HuH-7 (cell line): ENCODE measurements around the gene ANKRD13C.

ENCODE experiments used
- DNase-seq: peaks from one replicate; pipeline ENCODE4 v3.0.0; 2011; ENCODE audit warnings: low spot score

ANKRD13C gene

DNA sequence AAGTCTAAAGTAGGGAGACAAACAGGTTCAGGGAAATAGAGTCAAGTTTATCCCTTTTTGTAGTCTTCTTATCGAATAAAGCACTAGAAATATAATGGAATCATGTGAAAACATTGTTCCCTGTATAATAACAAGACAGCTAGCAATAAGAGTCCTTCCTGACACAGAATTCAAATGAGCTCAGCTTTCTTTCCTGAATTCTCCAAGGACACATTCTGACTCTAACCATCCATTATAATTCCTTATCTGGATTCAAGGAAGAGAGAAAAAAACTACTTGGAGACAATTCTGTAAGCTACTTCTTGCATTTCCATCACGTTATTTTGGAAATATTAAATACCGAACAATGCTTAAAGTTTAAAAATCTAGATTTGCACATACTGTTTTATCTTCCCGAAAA is 58.8 kb downstream of the ANKRD13C start:
- DNase-seq, result no peak

DNA sequence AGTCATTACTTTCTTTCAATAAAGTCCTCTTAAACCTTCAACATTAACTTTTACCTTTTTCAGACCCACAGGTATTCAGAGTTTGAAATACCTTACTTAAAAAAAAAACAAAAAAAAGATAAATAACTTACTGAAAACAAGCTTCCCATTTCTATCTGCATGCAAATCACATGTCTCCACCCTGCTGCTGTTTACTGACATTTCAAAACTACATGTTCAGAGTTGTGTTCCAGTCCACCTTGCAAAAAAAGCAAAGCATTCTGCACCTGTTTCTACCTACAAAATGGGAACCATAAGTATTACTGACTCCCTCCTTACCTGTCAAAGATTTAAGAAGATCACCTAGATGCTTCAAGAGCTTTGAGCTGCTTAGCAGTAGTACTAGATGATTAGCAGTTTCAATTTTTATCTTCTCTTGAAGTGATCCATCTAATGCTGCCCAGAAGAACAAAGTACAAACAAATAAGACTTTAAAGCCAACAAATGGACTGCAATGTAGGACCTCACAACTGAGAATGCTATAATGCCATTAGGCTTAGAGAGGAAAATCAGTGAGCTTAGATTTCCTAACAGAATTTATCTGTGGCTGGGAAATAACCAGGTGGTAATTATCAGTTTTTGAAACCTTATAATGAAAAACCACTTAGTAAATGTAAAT is 61.2 kb downstream of the ANKRD13C start:
- no peak for DNase-seq

DNA sequence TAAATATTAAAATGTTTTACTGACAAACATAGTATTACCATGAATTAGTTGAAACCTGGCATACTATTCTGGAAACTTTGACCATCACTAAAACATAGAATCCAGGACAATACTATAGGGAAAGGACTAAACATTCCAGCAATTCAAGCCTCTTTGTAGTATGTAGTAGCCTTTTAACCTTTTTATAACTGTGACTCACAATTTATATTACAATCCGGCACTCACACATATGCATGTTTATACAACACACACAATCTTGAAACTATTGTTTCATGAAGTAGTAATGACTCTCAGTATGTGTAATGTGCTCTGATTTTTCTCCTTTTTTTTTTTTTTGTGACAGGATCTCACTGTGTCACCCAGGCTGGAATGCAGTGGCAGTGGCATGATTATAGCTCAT is 64.3 kb downstream of the ANKRD13C start:
- no peak for DNase-seq

DNA sequence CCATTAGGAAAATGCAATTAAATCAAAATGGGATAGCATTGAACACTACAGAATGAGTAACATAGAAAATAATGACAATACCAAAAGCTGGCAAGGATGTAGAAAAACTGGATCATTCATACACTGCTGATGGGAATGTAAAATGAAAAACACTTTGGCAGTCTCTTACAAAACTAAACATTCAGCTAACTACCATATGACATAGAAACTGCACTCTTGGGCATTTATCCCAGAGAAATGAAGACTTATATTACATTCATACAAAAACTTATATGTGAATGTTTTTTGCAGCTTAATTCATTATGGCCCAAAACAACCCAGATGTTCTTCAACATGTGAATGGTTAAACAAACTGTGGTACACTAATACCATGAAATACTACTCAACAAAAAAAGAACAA is 66.4 kb downstream of the ANKRD13C start:
- no peak for DNase-seq

DNA sequence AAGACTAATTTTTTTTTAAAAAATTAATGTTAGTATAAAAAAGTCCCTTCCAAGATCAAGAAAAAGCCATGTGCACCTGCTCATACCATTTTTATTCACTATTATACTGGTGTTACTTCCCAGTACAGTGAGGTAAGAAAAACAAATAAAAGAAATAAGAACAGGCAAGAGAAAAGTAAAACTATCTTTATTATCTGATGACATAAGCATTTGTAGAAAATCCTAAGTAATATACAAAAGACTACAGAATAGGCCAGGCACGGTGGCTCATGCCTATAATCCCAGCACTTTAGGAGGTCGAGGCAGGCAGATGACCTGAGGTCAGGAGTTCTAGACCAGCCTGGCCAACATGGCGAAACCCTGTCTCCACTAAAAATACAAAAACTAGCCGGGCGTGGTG is 68.1 kb downstream of the ANKRD13C start:
- no peak for DNase-seq

DNA sequence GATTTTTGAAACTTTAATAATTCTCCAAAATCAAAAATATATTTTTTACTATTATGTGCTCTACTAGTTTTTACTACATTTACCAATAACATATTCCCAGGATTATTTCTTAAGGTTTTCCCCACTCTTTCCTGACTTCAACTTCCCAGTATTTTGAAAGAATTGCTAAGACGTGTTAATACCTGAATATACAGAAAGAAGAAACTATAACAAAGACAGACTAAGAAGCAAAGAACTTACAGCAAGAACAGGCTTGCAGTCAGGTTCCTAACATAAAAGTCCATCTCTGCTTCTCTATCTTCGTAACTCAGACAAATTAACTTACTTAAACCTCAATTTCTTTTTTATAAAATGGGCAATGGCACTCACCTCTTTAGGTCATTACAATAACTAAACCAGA is 70.2 kb downstream of the ANKRD13C start:
- DNase-seq, result no peak

DNA sequence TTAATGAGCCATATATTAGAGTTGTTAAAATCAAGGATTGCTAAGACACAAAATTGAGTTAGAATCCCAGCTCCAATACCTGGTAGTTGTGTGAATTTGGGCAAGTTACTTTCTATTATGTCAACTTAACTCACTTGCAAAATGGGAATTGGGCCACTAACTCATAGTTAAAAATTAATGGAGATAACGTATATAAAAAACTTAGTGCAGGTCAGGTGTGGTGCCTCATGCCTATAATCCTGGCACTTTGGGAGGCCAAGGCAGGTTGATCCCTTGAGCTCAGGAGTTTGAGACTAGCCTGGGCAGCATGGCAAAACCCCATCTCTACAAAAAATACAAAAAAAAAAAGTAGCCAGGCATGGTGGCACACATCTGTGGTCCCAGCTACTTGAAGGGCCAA is 75.8 kb downstream of the ANKRD13C start:
- DNase-seq, result no peak

DNA sequence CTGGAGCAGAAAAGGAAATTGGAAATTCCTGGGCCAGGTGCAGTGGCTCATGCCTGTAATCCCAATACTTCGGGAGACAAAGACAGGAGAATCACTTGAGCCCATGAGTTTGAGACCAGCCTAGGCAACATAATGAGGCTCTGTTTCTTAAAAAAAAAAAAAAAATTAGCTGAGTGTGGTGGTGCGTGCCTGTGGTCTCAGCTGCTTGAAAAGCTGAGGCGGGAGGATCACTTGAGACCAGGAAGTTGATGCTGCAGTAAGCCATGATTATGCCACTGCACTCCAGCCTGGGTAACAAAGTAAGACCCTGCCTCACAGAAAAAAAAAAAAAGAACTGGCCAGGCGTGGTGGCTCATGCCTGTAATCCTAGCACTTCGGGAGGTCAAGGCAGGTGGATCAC is 76.6 kb downstream of the ANKRD13C start:
- DNase-seq, result no peak

DNA sequence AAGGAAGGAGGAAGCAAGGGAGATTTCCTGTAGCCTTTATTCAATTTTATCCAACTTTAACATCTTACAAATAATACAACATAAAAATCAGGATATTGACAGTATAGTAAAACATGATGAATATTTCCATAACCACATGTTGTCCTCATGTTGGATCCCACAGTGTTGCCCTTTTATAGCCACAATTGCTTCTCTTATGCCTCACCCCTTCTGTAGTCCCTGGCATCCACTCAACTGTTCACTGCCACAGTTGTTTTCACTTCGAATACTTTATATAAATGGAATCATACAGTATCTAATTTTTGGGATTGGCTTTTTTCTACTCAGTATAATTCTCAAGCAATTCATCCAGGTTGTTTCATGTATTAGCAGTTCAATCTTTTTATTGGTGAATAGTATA is 88.6 kb downstream of the ANKRD13C start:
- no peak for DNase-seq

DNA sequence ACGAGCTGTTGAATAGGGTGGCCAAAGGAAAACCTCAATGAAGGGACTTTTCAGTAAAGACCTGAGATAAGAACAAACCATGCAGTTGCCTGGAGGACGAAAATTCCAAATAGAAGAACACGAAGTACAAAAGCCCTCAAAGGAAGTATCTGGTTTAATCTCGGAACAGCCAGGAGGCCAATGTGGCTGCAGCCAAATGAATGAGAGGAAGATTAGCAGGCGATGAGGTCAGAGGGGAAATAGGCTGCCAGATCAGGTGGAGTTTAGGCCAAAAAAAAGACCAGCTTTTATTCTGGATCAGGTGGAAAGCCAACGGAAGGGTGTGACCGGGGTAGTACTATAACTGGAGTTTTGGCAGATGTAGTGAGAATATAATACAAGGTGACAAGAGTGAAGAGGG is 89.7 kb downstream of the ANKRD13C start:
- no peak for DNase-seq

DNA sequence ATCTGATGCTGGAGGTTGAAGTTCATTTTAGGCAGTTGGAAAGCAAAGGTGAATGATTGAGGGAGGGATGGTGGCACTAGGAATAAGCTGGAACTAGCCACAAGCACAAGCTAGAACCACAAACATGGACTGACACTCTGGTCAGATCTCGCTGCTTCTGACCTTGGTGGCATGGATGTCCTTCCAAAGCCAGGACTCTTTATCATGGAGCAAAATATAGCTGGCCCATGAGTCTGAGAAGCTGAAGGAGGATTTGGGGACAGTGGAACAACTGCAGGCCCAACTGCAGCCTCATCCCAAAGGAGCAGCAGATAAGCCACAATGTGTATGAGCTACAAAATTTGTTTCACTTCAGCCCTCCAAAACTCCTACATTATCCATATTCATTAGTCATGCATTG is 97.9 kb downstream of the ANKRD13C start:
- DNase-seq, result no peak

DNA sequence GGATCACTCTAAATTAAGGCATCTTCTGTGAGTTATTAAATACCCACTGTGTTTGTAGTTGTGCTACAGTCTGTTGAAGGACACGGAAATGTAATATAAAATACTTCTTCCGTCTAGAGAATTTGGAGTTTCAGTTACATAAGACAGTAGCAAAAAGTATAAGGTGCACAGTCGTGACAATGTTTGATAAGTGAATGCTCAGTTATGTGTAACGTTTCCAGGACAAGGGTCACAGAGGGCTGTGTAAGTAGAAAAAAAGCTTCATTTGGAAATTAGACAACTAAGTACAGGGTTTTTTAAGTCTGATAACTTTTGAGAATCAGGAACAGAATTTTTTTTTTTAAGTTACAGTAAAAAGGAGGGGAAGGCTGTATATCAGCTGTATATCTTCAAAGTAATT is 105.8 kb downstream of the ANKRD13C start:
- no peak for DNase-seq

DNA sequence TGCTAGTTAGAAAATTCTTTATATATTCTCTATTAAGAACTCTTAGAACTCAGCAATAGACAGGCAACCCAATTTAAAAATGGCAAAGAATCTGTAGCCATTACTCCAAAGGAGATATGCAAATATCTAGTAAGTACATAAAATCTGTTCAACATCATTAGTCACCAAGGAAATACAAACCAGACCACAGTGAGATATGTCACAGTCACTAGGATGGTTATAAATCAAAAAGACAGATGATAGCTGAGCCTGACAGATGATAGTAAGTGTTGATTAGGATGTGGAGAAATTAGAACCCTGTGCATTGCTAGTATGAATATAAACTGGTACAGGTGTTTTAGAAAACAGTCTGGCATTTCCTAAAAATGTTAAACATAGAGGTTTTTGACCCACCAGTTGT is 106.8 kb downstream of the ANKRD13C start:
- no peak for DNase-seq

DNA sequence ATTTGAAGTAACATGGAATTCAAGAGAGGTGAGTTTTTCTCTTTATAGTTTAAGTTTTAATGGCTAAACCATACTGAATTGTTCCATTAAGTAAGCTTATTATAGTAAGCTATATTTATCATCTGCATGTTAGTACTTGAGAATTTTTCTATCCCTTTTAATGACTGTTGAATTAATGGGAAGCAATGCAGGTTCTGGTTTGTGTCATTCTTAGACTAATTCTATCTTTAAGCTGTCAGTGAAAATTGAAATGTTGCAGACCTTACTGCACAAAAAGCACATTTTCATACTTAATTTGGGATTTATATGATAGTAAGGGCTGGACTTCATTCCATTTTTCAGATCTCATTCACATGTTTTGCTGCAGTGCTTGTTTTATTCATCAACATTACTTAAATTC is 107.4 kb downstream of the ANKRD13C start:
- DNase-seq, result no peak

DNA sequence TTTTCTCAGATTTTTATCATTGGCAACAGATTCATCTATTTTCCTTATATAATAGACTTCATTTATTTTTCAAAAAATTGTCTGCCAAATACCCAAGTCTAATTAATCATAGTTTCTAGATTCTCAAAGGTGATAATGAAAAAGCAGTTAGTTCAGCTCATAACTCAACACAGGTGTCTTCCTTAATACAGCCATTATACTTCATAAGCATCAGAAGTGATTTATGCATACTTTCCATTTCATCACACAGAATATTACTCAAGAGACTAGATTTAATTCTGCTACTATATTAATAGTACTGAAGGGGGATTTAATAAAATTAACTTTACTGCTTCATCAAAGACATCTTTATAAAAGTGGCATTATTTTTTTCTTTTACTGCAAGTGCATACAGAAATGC is 114.6 kb downstream of the ANKRD13C start:
- no peak for DNase-seq

DNA sequence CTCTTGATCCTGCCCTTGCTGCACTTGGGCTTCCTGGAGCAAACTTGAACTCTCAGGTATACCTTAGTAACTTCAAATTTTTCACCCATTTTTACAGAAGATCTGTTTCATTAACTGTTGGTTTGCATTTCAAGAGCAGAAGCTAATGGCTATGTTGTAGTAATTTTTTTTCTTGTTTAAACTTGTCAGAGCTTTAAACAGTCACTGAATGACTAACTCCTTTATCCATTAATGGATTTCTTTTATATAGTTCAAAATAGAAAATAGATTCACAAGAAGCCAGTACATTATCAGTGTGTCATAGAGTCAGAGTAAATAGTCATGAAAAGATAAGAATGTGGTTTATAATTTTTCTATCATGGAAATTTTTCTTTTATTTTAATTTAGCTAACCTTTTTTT is 119.8 kb downstream of the ANKRD13C start:
- no peak for DNase-seq

DNA sequence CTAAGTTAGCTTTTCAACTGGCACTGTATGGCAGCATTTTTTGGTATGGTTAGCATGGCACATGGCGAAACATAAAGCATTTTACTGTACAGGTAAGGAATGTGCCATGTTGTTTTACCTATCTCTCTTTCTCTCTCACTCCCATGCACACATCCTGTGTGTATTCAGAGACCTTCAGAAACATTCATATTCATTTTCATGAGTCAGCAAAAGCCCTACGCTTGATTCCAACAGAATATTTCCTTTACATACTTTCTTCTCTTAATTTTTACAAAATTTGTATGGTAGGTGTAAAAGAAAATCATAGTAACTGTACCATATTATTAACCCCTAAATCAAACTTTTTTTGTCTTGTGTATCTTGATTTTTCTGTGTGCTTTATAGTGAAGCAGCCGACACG is 123.0 kb downstream of the ANKRD13C start:
- DNase-seq, result no peak

DNA sequence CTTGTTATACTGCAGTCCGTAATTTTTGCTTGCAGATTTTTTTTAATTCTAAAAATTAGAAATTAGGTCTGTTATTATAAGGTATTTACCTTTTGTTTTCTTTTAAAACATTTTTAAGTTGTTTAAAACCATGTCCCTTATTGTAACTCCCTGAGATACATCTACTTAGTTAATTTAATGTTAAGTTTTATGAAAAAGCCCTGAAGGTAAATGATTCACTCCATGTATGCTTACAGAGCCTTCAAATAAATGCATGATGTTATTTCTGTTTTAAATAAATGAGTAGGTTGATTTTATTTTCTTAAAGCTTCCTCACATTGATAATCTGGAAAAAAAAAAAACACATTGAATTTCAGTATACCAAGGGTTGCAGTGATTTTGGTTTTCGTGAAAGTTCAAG is 125.9 kb downstream of the ANKRD13C start:
- no peak for DNase-seq

DNA sequence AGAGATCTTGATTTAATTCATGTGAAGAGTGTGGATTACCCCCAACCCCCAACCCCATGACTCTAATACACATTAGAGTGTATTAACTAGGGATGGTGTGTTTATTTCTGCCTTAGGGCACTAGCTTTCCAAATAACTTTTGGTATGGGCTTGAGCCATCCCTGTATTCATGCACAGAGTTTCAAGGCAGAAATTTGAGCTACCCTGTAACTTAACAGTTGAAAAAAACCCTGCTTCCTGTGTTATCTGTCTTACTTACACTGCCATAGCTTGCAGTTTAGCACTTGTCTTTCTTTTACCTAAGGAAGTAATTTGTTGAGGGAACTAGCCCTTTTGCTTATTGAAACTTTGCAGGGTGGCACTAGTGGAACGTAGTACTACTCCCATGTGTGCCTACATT is 127.1 kb downstream of the ANKRD13C start:
- no peak for DNase-seq

DNA sequence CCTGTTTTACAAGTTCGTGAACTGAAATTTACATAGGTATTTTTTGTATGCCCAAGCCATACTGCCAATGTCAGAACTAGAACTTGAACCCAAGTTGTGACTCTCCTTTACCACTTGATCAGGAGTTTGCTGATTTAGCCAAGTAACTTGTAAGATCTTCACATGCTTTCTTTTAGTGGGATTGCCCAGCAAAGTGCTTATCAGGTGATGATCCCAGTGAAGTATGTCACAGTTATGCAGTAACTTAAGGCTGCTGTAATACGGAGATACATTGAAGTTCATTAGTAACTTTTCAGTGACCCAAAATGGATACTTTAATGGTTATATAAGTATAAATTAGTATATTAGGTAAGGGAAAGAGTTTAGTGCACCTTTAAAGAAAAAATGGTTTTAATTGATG is 129.6 kb downstream of the ANKRD13C start:
- DNase-seq, result no peak

DNA sequence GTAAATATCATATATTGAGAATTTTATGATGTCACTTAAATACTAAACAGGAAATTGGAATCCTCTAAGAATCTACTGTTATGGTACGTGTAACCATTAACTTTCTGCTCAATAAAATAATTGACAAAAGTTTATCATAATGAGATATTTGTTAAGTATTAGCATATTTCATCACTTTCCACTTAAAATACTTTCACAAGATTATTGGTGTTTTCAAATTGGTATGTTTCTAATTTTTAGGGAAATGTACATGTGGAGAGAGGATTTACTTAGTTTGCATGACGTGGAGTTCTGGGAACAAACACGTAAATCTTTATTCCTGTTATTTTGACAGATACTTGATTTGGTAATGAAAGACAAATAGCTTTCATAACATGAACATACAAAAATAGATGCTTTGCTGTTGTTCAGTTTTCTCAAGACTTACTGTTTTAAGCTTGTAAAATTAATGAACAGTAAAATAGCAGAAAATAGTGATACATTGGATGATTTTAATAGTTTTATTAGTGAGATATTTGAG is 131.7 kb downstream of the ANKRD13C start:
- no peak for DNase-seq

DNA sequence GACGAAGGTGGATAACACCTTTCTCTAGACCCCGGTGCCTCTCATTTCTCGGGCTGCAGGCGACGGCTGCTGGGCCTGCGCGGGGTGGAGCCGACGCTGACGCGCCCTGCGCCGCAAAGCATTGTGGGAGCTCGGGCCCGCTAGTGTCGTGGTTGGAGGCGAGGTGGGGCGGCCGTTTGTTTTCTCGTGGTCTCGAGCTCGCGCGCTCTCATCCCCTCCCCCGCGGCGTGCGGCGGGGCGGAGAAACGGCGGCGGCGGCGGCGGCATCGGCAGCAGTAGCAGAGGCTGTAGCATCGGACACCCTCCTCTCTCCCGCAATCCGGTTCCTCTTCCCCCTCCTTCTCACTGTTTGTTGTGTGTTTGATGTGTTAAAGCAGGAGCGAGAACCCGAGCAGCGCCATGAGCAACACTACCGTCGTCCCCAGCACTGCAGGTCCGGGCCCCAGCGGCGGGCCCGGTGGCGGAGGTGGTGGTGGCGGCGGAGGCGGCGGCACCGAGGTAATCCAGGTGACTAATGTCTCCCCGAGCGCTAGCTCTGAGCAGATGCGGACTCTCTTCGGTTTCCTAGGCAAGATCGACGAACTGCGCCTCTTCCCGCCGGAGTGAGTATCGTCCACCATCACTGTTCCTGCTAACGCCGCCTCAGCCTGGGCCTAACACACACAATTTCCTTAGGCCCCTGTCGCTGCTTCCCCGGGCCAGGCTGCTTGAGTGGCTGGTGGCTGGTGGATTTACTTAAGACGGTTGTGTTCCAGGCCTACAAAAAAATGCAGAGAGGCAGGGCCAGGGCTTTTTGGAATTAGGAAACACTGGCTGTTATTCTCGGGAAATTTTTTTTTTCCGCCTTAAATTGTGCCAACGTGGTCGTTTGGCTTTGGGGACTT is 133.0 kb downstream of the ANKRD13C start, which contains the start of gene SRSF11:
SRSF11 (plus strand) TSS at position 143 of the 884 bp plus-strand sequence; CDS start at position 400, 257 bp downstream.
- peak; percentile 77 for DNase-seq

DNA sequence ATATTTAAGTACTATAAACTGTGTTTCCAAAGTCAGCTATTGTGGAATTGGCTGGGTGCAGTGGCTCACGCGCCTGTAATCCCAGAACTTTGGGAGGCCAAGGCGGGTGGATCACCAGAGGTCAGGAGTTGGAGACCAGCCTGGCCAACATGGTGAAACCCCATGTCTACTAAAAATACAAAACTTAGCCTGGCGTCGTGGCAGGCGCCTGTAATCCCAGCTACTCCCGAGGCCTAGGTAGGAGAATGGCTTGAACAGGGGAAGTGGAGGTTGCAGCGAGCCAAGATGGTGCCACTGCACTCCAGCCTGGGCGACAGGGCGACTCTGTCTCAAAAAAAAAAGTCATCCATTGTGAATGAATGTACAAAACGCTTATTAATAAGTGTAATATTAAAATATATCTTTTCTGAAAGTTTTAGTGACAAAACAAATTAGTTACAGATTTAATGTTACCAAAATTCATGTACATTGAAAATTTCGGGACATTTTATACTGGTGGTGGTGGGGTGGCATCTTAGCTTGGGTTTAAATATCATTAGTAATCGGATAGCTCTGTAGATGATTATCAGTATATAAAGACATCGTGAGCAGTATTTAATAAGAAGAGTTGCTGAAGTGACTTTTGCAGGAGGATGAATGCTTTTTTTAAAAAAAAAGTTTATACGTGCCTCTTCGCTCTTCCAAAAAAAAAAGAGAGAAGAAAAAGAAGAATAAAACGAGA is 133.8 kb downstream of the ANKRD13C start:
- DNase-seq, result no peak
